HepG2 (cell line): ENCODE measurements around the gene MXI1. TPM values are rescaled to one million over a fixed set of nuclear protein-coding genes. Genes with fewer than 3 reads are reported as not detected.
A peak's percentile ranks its signal among the peaks of the same experiment; 100 is the strongest.

ENCODE experiments used
- FOXJ3 ChIP-seq: sonication (generic); formaldehyde crosslinking; IDR thresholded peaks from 2 replicates; pipeline ENCODE4 v1.4.0; 2020; ENCODE audit warnings: missing genetic modification reagents, mild to moderate bottlenecking, borderline replicate concordance
- FOXO1 ChIP-seq: sonication (generic); formaldehyde crosslinking; IDR thresholded peaks from 2 replicates; pipeline ENCODE4 v1.4.0; 2020; ENCODE audit warnings: missing genetic modification reagents
- FOXO4 ChIP-seq: sonication (generic); formaldehyde crosslinking; conservative IDR thresholded peaks from 2 replicates; pipeline ENCODE4 v1.8.1; 2023; ENCODE audit warnings: missing genetic modification reagents
- KDM2A ChIP-seq: sonication (generic); formaldehyde crosslinking; IDR thresholded peaks from 2 replicates; pipeline ENCODE4 v1.4.0; 2020; ENCODE audit warnings: low read depth, missing genetic modification reagents, borderline replicate concordance
- MXD1 ChIP-seq: sonication (generic); formaldehyde crosslinking; IDR thresholded peaks from 2 replicates; pipeline ENCODE4 v1.4.0; 2020; ENCODE audit warnings: mild to moderate bottlenecking, missing genetic modification reagents
- PHF21A ChIP-seq: sonication (generic); formaldehyde crosslinking; IDR thresholded peaks from 2 replicates; pipeline ENCODE4 v1.5.0; 2020; ENCODE audit warnings: mild to moderate bottlenecking, missing genetic modification reagents
- POLR2G ChIP-seq: fragments of 200-400 bp; formaldehyde crosslinking; IDR thresholded peaks from 2 replicates; pipeline ENCODE4 v1.6.1; 2018; ENCODE audit warnings: mild to moderate bottlenecking, low read depth, low read length, moderate library complexity
- TERF1 ChIP-seq: sonication (generic); formaldehyde crosslinking; IDR thresholded peaks from 2 replicates; pipeline ENCODE4 v1.8.0; 2022; ENCODE audit warnings: mild to moderate bottlenecking, missing genetic modification reagents, moderate library complexity
- ZHX1 ChIP-seq: sonication (generic); formaldehyde crosslinking; IDR thresholded peaks from 2 replicates; pipeline ENCODE4 v1.8.1; 2022; ENCODE audit warnings: low read depth, mild to moderate bottlenecking, missing genetic modification reagents
- ZNF143 ChIP-seq: sonication (generic); formaldehyde crosslinking; IDR thresholded peaks from 2 replicates; pipeline ENCODE4 v1.4.0; 2020; ENCODE audit warnings: missing genetic modification reagents
- ZNF234 ChIP-seq: sonication (generic); formaldehyde crosslinking; conservative IDR thresholded peaks from 2 replicates; pipeline ENCODE4 v1.5.1; 2020; ENCODE audit warnings: mild to moderate bottlenecking, missing genetic modification reagents
- ZNF383 ChIP-seq: sonication (generic); formaldehyde crosslinking; IDR thresholded peaks from 2 replicates; pipeline ENCODE4 v1.4.0; 2020; ENCODE audit warnings: missing genetic modification reagents, mild to moderate bottlenecking, borderline replicate concordance
- ZNF691 ChIP-seq: sonication (generic); formaldehyde crosslinking; IDR thresholded peaks from 2 replicates; pipeline ENCODE4 v1.4.0; 2020; ENCODE audit warnings: missing genetic modification reagents, low read depth, mild to moderate bottlenecking, borderline replicate concordance
- ZNF800 ChIP-seq: sonication (generic); formaldehyde crosslinking; IDR thresholded peaks from 2 replicates; pipeline ENCODE4 v1.4.0; 2020; ENCODE audit warnings: missing genetic modification reagents
- polyA plus RNA-seq, 8 experiments: library from polyadenylated mRNA; depleted of rRNA in 3 of 8; stranded (reverse) in 7 of 8; unstranded in 1 of 8; fragments of >200 nt; fragmentation: Illumina TruSeq in 4 of 8; extraction: Trizol in 4 of 8; gene quantifications; 2 replicates each; pipeline versions ENCODE4 v1.2.1 to v1.2.3, GENCODE V29; 2011 to 2016; ENCODE audit warnings: low read depth in 4 of 8, missing spikeins in 1 of 8, mixed read lengths in 1 of 8; ENCODE audit not compliant: insufficient read depth in 1 of 8
- total RNA-seq, 5 experiments: library from RNA; depleted of rRNA; stranded (reverse); fragments of >200 nt; fragmentation: Illumina TruSeq; extraction: Trizol; gene quantifications; 2 replicates each; pipeline ENCODE4 v1.2.3, GENCODE V29; 2016; ENCODE audit warnings: low read depth in 1 of 5

The MXI1 gene
- total and polyA plus RNA-seq, 2 of the 13 experiments (the other 11 are each of a cell fraction or from before 2014, with no cell fraction given): 6.6 to 22.0 TPM

- TF ChIP-seq TERF1 (0 out of 2 replicates have a peak, but pooled peaks have one; percentile 47), FOXO1 (CRISPR knock-in tag) (peak; percentile 26; the same call in 1 of the 2 replicates), KDM2A (CRISPR knock-in tag) (peak; percentile 61), ZNF691 (CRISPR knock-in tag) (no peak), FOXO4 (0 out of 2 replicates have a peak, but pooled peaks have one; percentile 66), ZNF800 (CRISPR knock-in tag) (0 out of 2 replicates have a peak, but pooled peaks have one; percentile 53), POLR2G (peak; percentile 51; the same call in 1 of the 2 replicates), ZNF143 (CRISPR knock-in tag) (peak; percentile 91), PHF21A (CRISPR knock-in tag) (no peak), ZHX1 (0 out of 2 replicates have a peak, but pooled peaks have one; percentile 54), ZNF234 (CRISPR knock-in tag) (no peak), MXD1 (peak; percentile 37; the same call in 1 of the 2 replicates), FOXJ3 (no peak), ZNF383 (CRISPR knock-in tag) (0 out of 2 replicates have a peak, but pooled peaks have one; percentile 58)
Observed at GRCh38 chr10:110225756-110226542, 18.5 kb downstream of the MXI1 start (continued).
